ENCODE measurements around the gene SNX10.

- TF ChIP-seq, protein P1, sequence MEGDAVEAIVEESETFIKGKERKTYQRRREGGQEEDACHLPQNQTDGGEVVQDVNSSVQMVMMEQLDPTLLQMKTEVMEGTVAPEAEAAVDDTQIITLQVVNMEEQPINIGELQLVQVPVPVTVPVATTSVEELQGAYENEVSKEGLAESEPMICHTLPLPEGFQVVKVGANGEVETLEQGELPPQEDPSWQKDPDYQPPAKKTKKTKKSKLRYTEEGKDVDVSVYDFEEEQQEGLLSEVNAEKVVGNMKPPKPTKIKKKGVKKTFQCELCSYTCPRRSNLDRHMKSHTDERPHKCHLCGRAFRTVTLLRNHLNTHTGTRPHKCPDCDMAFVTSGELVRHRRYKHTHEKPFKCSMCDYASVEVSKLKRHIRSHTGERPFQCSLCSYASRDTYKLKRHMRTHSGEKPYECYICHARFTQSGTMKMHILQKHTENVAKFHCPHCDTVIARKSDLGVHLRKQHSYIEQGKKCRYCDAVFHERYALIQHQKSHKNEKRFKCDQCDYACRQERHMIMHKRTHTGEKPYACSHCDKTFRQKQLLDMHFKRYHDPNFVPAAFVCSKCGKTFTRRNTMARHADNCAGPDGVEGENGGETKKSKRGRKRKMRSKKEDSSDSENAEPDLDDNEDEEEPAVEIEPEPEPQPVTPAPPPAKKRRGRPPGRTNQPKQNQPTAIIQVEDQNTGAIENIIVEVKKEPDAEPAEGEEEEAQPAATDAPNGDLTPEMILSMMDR (conservative IDR thresholded peaks at IDR 0.05) = no peak
- no peak for TF ChIP-seq ZFX (IDR thresholded peaks at IDR 0.05)
Measured at GRCh38 chr7:26372249-26372648, 80.6 kb downstream of the SNX10 start.
